GM19397 (cell line): ENCODE results near the gene KRTAP20-4.

Experiments used
- ATAC-seq: cut with Tn5 transposase; IDR thresholded peaks from one replicate; pipeline ENCODE4 v1.9.1; 2021; ENCODE audit warnings: mild to moderate bottlenecking, moderate library complexity; ENCODE audit not compliant: unreplicated experiment

KRTAP20-4 gene

GRCh38 chr21:30646904-30647414 lies 26.5 kb downstream of the KRTAP20-4 start:
- ATAC-seq, result no peak

DNA sequence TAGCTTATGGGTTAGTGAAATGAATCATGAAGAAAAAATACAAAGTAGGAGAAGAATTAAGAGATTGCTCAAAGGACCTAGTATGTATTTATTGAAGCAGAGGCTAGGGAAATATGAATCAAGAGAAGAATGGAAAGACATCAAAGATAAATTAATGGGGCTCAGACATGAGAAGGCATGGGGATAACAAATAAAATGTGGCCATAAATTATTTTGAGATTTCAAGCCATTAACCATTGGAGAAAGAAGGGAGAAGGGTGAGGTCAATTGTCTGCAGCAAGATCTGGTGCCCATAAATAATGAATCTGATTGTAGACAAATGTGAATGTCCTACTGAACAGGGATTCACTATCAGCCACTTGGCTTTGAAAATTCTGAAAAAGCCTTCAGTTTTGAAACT lies 32.5 kb downstream of the KRTAP20-4 start:
- no peak for ATAC-seq

- ATAC-seq, result no peak
Observed at GRCh38 chr21:30668776-30669175, 48.3 kb downstream of the KRTAP20-4 start.
